ENCODE measurements around the gene IL15RA.

IL15RA gene, protein sequence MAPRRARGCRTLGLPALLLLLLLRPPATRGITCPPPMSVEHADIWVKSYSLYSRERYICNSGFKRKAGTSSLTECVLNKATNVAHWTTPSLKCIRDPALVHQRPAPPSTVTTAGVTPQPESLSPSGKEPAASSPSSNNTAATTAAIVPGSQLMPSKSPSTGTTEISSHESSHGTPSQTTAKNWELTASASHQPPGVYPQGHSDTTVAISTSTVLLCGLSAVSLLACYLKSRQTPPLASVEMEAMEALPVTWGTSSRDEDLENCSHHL

DNA sequence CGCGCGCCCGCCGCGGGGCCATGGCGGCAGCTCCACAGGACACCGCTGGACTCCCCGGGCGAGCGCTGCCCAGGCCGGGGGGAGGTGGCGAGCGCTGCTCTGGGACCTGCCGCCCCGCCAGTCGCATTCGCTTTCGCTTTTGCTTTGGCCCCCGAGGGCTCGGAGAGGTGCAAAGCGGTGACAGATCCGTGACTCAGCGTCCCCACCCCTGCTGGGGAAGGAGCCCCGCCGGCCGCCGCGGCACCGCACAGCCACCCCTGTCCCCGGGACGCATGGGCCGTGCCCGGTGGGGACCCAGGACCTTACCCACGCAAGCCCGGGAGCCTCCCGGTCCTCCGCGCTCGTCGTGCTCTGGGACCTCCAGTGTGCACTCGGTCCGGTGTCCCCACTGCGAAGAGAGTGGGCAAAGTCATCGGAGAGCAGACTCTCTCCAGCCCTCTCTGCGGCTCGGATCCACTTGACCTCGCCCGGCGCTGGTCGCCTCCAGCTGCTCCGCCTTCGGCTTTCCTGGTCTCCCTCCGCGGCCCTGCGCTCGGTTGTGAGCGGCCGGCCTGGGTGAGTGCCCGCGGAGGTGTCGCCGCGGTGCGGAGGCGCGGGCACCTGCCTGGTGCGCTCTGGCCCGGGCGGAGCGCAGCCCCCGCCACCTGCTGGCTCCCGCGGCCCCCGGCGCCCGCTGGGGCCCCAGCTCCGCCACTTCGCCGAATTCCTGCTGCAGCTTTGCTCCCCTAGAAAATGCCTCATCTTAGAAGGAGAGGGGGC lies at the start of gene IL15RA:
IL15RA (minus strand) TSS at position 73 of the 759 bp plus-strand sequence; CDS start at position 22, 51 bp downstream.
- DNase-seq: peak; percentile 30

- DNase-seq: no peak
These were observed 48.4 kb upstream of the IL15RA start for GRCh38 chr10:6025683-6026255.

DNA sequence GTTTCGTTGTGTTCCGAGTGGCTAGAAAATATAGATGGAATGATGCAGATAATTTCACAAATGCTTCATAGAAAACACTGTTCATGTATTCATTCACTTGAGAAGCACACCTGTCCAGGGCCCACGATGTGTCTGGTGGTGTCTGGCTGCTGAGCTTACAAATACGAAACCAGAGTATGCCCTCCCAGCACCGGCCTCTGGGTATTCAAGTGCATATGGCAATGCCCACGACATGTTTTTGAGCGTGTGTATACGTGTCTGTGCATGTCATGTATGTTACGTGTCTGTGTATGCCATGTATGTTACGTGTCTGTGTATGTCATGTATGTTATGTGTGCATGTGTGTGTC lies 47.0 kb upstream of the IL15RA start:
- DNase-seq: no peak

- no peak for DNase-seq
These were observed 46.5 kb upstream of the IL15RA start for GRCh38 chr10:6023661-6024333.

DNA sequence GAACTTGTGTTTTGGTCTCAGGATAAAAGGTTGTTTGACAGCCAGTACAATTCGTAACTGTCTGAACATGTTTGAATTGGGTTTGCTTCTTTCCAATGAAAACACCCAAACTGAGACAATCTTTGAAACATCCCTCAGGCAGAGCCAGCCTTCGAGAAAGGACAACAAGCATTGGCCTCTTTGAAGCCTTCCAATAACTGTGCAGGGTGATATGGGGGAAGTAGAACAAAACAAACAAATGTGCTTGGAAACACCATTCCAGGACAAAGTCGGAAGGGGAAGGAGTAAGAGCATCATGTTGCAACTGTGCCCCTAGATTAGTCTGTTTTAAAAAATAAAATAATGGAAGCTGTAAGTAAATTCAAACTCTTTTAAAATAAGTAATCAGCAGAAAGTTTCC lies 45.3 kb upstream of the IL15RA start:
- no peak for DNase-seq

DNA sequence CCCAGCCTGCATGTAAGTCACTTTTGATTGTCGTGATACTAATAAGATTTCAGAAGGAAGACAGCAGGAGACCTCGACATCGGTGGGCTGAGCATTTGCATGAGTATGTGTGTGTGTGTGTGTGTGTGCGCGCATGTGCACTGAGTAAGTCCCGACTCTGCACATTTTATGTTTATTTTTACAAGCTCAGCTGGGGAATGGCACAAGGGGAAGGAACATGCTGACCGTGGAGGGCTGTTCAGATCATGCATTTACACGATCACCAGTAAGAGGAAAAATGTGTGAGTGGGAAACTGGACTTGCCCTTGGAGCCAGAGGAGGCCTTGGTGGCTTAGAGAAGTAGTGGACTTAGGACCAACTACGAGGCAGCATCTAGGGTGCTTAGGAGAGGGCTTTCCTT lies 43.5 kb upstream of the IL15RA start:
- DNase-seq: no peak

DNA sequence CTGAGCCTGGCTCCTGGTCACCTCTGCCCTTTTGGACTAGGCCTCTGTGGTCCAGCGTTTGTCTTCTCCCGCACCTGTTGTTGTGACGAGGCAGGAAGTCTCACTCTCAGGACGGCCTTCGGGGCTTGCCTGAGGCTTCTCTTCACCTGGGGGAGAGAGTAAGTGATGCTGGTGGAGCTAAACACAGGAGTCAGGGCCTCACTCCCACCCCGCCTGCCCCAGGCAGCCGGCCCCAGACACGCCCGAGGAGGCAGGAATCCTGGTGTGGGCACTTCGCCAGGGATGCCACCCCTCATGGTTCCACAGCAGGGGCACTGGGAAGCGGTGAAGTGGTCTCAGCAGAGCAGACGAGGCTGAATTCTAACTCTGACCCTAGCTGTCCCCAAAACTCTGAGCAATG lies 42.5 kb upstream of the IL15RA start:
- no peak for DNase-seq

DNA sequence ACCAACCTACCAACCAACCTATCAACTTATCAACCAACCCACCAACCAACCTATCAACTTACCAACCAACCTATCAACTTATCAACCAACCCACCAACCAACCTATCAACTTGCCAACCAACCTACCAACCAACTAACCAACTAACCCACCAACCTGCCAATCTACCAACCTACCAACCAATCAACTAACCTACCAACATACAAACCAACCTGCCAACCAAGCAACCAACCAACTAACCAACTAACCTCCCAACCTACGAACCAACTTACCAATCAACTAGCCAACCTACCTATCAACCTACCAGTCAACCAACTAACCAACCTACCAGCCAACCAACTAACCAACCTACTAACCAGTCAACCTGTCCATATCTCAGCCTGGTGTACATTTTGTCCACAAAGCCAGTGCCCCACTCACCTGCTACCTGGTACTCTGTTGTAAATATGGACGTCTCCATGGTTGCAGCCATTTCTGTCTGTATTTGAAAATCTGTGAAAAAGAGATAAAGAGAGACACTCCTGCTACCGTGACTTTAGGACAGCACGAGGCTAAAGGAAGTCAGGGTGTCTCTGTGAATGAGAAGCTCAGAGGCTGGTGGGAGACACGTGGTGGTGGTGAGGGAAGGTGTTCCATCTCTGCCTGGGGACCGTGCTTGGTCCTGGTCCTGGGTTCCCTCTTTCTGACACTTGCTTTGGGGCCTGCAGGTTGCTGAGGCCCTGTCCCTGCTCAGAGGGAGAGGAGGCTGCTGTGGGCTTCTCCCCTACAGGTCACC lies 41.9 kb upstream of the IL15RA start:
- DNase-seq: no peak

DNA sequence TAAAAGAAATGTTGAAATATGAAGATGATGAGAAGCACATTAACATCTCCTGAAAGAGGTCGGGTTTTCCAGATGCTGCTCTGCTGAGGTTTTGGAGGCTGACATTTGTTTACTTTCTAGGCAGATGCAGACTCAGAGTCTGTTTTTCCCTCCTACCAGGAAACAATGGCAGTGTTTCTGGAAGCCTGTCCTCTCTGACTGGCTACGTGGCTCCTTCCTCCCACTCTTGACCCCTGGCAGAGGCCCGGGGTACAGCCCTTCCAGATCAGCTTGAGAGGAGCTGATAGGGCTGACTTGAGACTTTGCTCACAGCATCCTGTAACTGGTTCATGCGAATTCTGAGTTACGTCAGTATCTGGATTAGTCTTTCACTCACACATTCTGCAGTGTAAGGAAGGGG lies 41.1 kb upstream of the IL15RA start:
- DNase-seq: no peak

GRCh38 chr10:6017781-6018354 lies 40.5 kb upstream of the IL15RA start:
- DNase-seq: no peak

GRCh38 chr10:6014241-6014761 lies 37.0 kb upstream of the IL15RA start:
- peak; percentile 38 for DNase-seq

- peak; percentile 48 for DNase-seq
These were observed 36.3 kb upstream of the IL15RA start for GRCh38 chr10:6013413-6014192.

DNA sequence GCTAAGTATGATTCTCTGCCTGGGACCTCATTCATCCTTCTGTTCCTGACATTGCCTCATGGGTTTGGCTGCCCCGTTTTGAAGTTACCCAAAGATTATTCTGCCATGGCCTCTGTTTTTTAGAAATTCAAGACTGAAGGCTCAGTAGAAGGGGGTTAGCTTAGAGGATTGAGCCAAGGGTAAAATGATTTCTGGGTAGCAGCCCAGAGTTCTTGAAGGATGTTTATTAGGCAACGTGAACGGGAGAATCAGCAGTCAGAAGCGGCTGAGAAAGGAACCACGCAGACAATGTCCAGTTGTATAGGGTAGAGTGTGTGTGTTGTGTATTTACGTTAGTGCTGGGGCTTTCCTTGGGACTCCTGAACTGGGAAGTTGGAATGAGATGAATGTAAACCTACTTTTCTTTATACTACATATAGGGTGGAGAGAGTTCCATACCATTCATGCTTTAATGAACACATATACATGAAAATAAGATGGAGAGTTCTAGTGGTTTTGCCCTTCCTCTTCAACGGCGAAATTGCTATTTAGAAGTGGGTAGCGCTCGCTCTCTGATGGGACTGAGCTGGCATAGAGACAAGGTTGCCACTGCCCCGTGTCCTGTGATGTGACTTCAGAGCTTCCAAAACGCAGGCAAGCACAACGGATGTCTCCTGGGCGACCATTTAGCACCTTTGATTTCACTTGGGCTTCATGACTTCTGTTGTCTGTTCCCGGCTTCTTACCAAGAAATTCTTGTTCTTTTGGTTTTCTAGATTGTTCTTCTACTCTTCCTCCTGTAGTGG lies 35.0 kb upstream of the IL15RA start:
- no peak for DNase-seq

DNA sequence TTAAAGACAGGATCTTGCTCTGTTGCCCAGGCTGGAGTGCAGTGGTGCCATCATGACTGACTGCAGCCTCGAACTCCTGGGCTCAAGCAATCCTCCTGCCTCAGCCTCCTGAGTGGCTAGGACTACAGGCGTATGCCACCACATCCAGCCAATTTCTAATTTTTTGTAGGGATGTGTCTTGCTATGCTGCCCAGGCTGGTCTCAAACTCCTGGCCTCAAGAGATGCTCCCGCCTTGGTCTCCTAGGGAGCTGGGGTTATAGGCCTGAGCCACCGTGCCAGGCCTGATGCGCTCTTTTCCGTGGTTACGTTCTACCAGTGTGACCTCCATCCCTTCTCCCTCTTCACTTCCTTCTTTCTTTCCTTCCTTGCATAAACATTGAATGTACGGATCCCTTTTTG lies 34.2 kb upstream of the IL15RA start:
- no peak for DNase-seq

DNA sequence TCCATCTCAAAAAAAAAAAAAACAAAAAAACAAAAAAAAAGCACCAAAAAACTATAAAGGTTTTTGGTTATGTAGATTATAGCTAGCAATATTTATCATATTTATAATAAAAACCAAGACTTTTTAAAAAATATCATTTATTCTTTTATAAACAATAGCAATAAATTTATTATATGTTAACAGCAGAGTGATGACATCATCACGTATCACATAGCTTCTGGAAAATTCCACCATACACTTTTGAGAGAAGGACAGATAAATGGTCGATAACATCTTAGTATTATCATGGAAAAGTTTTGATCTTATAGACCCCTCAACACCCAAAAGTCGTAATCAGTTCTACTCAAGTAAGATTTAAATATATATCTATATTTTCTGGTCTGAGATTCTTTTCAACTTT lies 33.2 kb upstream of the IL15RA start:
- DNase-seq: no peak

DNA sequence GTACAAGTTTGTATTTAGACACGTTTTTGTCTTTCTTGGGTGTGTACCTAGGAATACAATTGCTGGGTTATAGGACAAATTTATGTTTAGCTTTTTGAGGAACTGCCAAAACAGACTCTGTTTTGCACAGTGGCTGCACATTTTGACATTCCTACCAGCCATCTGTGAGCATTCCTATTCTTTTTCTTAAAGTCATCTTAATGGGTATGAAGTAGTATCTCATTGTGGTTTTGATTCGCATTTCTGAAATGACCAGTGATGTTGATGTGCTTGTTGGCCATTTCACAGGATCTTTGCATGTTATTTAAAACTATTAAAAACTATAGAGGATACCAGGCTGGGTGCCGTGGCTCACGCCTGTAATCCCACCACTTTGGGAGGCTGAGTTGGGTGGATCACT lies 32.6 kb upstream of the IL15RA start:
- DNase-seq: no peak

- DNase-seq: no peak
These were observed 31.8 kb upstream of the IL15RA start for GRCh38 chr10:6009150-6009549.

DNA sequence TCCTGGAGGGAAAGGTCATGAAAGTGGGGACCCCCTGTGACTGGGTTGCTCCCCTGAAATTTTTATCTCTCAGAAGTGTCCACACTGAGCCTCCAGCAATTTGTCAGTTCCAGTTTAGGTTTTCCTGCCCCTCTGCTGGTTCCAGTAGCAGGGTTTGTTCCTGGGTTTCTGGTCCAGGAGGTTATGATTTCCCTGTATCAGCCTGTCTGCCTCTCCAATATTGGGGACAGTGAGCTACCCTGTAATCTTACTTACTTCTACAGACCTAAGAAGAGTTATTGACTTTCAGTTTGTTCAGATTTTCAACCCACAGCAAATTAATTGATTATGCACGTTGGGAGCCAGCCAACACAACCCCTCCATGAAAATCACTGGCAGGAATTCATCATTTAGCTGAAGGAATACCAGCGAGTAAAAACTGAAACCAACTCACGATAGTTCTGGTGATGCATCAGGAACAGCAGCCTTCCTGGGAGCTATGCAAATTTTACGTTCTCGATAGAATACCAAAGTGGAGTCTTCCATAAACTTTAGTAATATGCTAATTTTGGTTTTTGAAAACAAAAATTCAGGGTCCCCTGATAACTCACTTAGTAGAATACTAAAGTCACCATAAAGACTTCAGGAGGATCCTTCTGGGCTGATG lies 31.3 kb upstream of the IL15RA start:
- no peak for DNase-seq

- no peak for DNase-seq
These were observed 29.6 kb upstream of the IL15RA start for GRCh38 chr10:6006991-6007390.

DNA sequence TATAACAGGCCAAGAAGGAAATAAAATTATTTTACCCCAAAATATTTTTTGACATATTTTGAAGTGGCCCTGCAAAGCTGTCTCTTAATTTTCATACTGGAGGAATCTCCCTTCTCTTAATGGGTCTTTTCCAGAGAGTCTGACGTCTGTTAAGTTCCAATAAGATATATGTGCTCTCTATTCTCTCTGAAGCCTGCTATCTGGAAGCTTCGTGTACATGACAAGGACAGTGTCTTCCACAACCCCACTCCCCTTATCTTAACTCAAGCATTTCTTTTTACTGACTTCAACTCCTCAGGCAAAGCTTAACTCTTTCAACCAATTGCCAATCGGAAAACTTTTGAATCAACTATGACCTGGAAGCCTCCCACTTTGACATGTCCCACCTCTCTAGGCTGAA lies 29.2 kb upstream of the IL15RA start:
- no peak for DNase-seq

All from NCI-H774 (cell line).